IMR-90 (cell line): ENCODE data around the gene SPATA21. TPM values are rescaled to one million over a fixed set of nuclear protein-coding genes. Genes with fewer than 3 reads are reported as not detected.

Source experiments
- ATAC-seq: fragments of 200-7000 bp; cut with Tn5 transposase; 2 replicates; pipeline ENCODE4 v1.9.1; 2020; ENCODE audit warnings: low read depth, mild to moderate bottlenecking, moderate library complexity
- BruUV-seq: library from RNA; stranded (reverse); fragments of 400-500 nt; replicated peaks from 2 replicates; lab custom pipeline; 2021; lab: Mats Ljungman, UMichigan
- CTCF ChIA-PET: fragments of 300-600 bp; formaldehyde crosslinking; extraction: SDS; loops from one replicate; lab custom pipeline; 2021; ENCODE audit warnings: antibody characterized with exemption; lab: Yijun Ruan, JAX
- POLR2A ChIA-PET: fragments of 300-600 bp; sonication (Branson Sonifier 250); formaldehyde crosslinking; loops from one replicate; lab custom pipeline; 2022; ENCODE audit warnings: antibody characterized with exemption; ENCODE audit not compliant: unreplicated experiment; lab: Charles Lee
- DNase-seq: peaks from one replicate; pipeline ENCODE4 v3.0.0; 2013
- H2AFZ ChIP-seq: replicated peaks from 2 replicates; pipeline ENCODE3; 2013; ENCODE audit warnings: low read length, mild to moderate bottlenecking; ENCODE audit not compliant: poor library complexity
- H2AK5ac ChIP-seq: 2 replicates; pipeline ENCODE4 v1.6.1; 2013; ENCODE audit warnings: low read depth, low read length, inconsistent platforms
- H2AK9ac ChIP-seq: replicated peaks from 2 replicates; pipeline ENCODE3; 2013; ENCODE audit warnings: mild to moderate bottlenecking, low read depth, low read length, moderate library complexity; ENCODE audit not compliant: poor library complexity
- H2BK120ac ChIP-seq: 2 replicates; pipeline ENCODE4 v1.6.1; 2013; ENCODE audit warnings: low read depth, low read length, inconsistent platforms
- H2BK15ac ChIP-seq: 3 replicates; pipeline ENCODE4 v1.6.1; 2013; ENCODE audit warnings: low read depth, low read length, inconsistent platforms
- H2BK20ac ChIP-seq: 2 replicates; pipeline ENCODE4 v1.6.1; 2013; ENCODE audit warnings: low read depth, mild to moderate bottlenecking, inconsistent platforms, low read length, moderate library complexity
- H2BK5ac ChIP-seq: 2 replicates; pipeline ENCODE4 v1.6.1; 2013; ENCODE audit warnings: mild to moderate bottlenecking, low read depth, low read length, inconsistent platforms; ENCODE audit not compliant: poor library complexity, severe bottlenecking
- H3K14ac ChIP-seq: replicated peaks from 2 replicates; pipeline ENCODE4 v1.6.1; 2013; ENCODE audit warnings: low read depth, low read length, inconsistent platforms
- H3K18ac ChIP-seq: 2 replicates; pipeline ENCODE4 v1.6.1; 2013; ENCODE audit warnings: low read depth, low read length, control low read depth
- H3K23ac ChIP-seq: 2 replicates; pipeline ENCODE4 v1.6.1; 2013; ENCODE audit warnings: low read depth, low read length, inconsistent platforms
- H3K27ac ChIP-seq: 2 replicates; pipeline ENCODE4 v1.5.1; 2013; ENCODE audit warnings: mild to moderate bottlenecking, control low read depth, low read length; ENCODE audit not compliant: insufficient read depth
- H3K27me3 ChIP-seq: 2 replicates; pipeline ENCODE4 v1.6.1; 2013; ENCODE audit warnings: low read length; ENCODE audit not compliant: control insufficient read depth, insufficient read depth
- H3K36me3 ChIP-seq: 2 replicates; pipeline ENCODE4 v1.6.1; 2013; ENCODE audit warnings: low read length, mixed read lengths; ENCODE audit not compliant: control insufficient read depth, insufficient read depth
- H3K4ac ChIP-seq: 2 replicates; pipeline ENCODE4 v1.6.1; 2013; ENCODE audit warnings: low read depth, low read length, inconsistent platforms
- H3K4me1 ChIP-seq: 2 replicates; pipeline ENCODE4 v1.6.1; 2013; ENCODE audit warnings: low read length, mixed read lengths; ENCODE audit not compliant: control insufficient read depth, insufficient read depth
- H3K4me2 ChIP-seq: 2 replicates; pipeline ENCODE4 v1.6.1; 2013; ENCODE audit warnings: low read depth, mild to moderate bottlenecking, control low read depth, low read length, moderate library complexity
- H3K4me3 ChIP-seq: 2 replicates; pipeline ENCODE4 v1.5.1; 2013; ENCODE audit warnings: low read depth, mild to moderate bottlenecking, control low read depth, low read length, moderate library complexity; ENCODE audit not compliant: insufficient read depth
- H3K56ac ChIP-seq: 2 replicates; pipeline ENCODE4 v1.6.1; 2013; ENCODE audit warnings: low read length, inconsistent platforms; ENCODE audit not compliant: insufficient read depth; ENCODE audit errors: extremely low read depth
- H3K79me1 ChIP-seq, 2 experiments: 2 replicates each; pipeline ENCODE4 v1.6.1; 2013; ENCODE audit warnings: low read length in 2 of 2, inconsistent platforms in 1 of 2, low read depth in 1 of 2
- H3K9ac ChIP-seq: 2 replicates; pipeline ENCODE4 v1.6.1; 2013; ENCODE audit warnings: low read depth, low read length, control low read depth
- H3K9me1 ChIP-seq: 2 replicates; pipeline ENCODE4 v1.6.1; 2013; ENCODE audit warnings: low read length, inconsistent platforms; ENCODE audit not compliant: insufficient read depth
- H3K9me3 ChIP-seq: 2 replicates; pipeline ENCODE4 v1.6.1; 2013; ENCODE audit warnings: low read length; ENCODE audit not compliant: control insufficient read depth, insufficient read depth
- H4K20me1 ChIP-seq: 2 replicates; pipeline ENCODE4 v1.6.1; 2013; ENCODE audit warnings: low read length, inconsistent platforms; ENCODE audit not compliant: insufficient read depth
- H4K5ac ChIP-seq: 2 replicates; pipeline ENCODE4 v1.6.1; 2013; ENCODE audit warnings: mild to moderate bottlenecking, low read depth, low read length, control low read depth
- H4K8ac ChIP-seq, 2 experiments: 2 replicates each; pipeline ENCODE4 v1.6.1; 2013; ENCODE audit warnings: low read depth in 2 of 2, low read length in 2 of 2, control low read depth in 1 of 2, inconsistent platforms in 1 of 2
- H4K91ac ChIP-seq: 2 replicates; pipeline ENCODE4 v1.6.1; 2013; ENCODE audit warnings: low read depth, low read length, inconsistent platforms; ENCODE audit not compliant: insufficient read depth
- BHLHE40 ChIP-seq: fragments of 150-350 bp; IDR thresholded peaks from 2 replicates; pipeline ENCODE4 v1.6.1; 2016; ENCODE audit warnings: mild to moderate bottlenecking, low read depth, low read length
- MAZ ChIP-seq: IDR thresholded peaks from 2 replicates; pipeline ENCODE4 v1.6.1; 2012; ENCODE audit warnings: low read depth, mild to moderate bottlenecking, low read length, improper control_type of control experiment, moderate library complexity, borderline replicate concordance
- MXI1 ChIP-seq: IDR thresholded peaks from 2 replicates; pipeline ENCODE4 v1.6.1; 2012; ENCODE audit warnings: low read depth, mild to moderate bottlenecking, low read length, moderate library complexity, borderline replicate concordance
- RCOR1 ChIP-seq: IDR thresholded peaks from 2 replicates; pipeline ENCODE4 v1.6.1; 2012; ENCODE audit warnings: mild to moderate bottlenecking, low read length, improper control_type of control experiment; ENCODE audit not compliant: insufficient replicate concordance
- WGBS, 2 experiments: methylation state at CpG; one replicate each; pipeline versions ENCODE4 v1.1.5 to v1.1.7; 2013; ENCODE audit warnings: missing lambda C conversion rate in 2 of 2; ENCODE audit not compliant: insufficient read length in 1 of 2; ENCODE audit errors: extremely low coverage in 2 of 2; 5-methylcytosine and 5-hydroxymethylcytosine counted together
- dilution Hi-C: fragments of 300-500 bp; cut with HindIII; formaldehyde crosslinking; loops from one replicate; pipeline ENCODE4 v1.14.3; 2018; ENCODE audit warnings: low sequenced_read_pairs; ENCODE audit not compliant: unreplicated experiment
- in situ Hi-C: fragments of 300-500 bp; cut with MboI; formaldehyde crosslinking; loops from 3 replicates; pipeline ENCODE4 v1.14.3; 2019; ENCODE audit warnings: low sequenced_read_pairs, inconsistent platforms, mixed read lengths
- intact Hi-C: fragments of 100-400 bp; cut with micrococcal nuclease; formaldehyde crosslinking; loops from 2 replicates; pipeline ENCODE4 v1.10.0; 2022
- polyA plus RNA-seq, 3 experiments: library from polyadenylated mRNA; depleted of rRNA; stranded (reverse); fragments of >200 nt; gene quantifications; 2 replicates each; pipeline ENCODE4 v1.2.3, GENCODE V29; 2012; ENCODE audit warnings: low replicate concordance in 1 of 3
- total RNA-seq: library from RNA; depleted of rRNA; stranded (reverse); fragments of >200 nt; gene quantifications from 2 replicates; pipeline ENCODE4 v1.2.3, GENCODE V29; 2012

The SPATA21 gene
- total and polyA plus RNA-seq, 2 of the 4 experiments (the other 2 are of a cell fraction): not detected

DNA sequence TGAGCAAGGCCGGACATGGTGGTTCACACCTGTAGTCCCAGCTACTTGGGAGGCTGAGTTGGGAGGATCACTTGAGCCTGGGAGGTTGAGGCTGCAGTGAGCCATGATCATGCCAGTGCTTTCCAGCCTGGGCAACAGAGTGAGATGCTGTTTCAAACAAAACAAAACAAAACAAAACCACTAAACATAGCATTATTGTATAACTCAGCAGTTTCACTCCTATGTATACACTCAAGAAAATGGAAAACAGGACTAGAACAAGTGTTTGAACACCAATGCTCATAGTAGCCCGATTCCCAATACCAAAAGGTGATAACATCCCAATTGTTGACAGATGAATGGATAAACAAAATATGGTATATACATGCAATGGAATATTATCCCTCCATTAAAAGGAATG is 1.3 kb upstream of the SPATA21 start:
- H3K9me3 ChIP-seq: no peaks in the 10 kb centered on the region
- no peak overlapping the region for H2AK5ac ChIP-seq
- H2BK5ac ChIP-seq: no peak overlapping the region
- dilution Hi-C loops: no loop called here
- 100% methylated on average over 1 of the region's 2 CpGs; no CpG with 5 or more reads in 1 of the 2 experiments for WGBS, 2 experiments
- peaks cover under 1% of the 10 kb centered on the region; the same call in 1 of the 2 replicates for H3K27me3 ChIP-seq
- H2AFZ ChIP-seq: no peak overlapping the region
- H3K36me3 ChIP-seq: peaks cover 5% of the 10 kb centered on the region; the same call in 1 of the 2 replicates
- in situ Hi-C loops: no loop called here
- H3K9me1 ChIP-seq: 0 out of 2 replicates have a peak, but pooled peaks cover 3% of the 10 kb centered on the region
- POLR2A ChIA-PET: no interaction called here
- CTCF ChIA-PET: no interaction called here
- no peak overlapping the region for H4K5ac ChIP-seq
- H3K4me2 ChIP-seq: no peak overlapping the region
- intact Hi-C loops: no loop called here
- H3K14ac ChIP-seq: no peak overlapping the region
- no peak for DNase-seq
- TF ChIP-seq BHLHE40 (no peak), MAZ (no peak), RCOR1 (no peak), MXI1 (no peak)
- H4K20me1 ChIP-seq: peaks cover 17% of the 10 kb centered on the region; the same call in 1 of the 2 replicates
- H3K4ac ChIP-seq: no peak overlapping the region
- no TSS peak for BruUV-seq
- no peak overlapping the region for H4K8ac ChIP-seq
- no peak overlapping the region for H3K56ac ChIP-seq
- no peak overlapping the region for H2BK20ac ChIP-seq
- no peak for ATAC-seq
- H2BK120ac ChIP-seq: no peak overlapping the region
- H3K18ac ChIP-seq: no peak overlapping the region
- H2AK9ac ChIP-seq: no peak overlapping the region
- H2BK15ac ChIP-seq: no peak overlapping the region
- no peak overlapping the region for H3K9ac ChIP-seq
- no peak overlapping the region for H3K23ac ChIP-seq
- peaks cover 2% of the 10 kb centered on the region for H3K4me1 ChIP-seq
- no peak overlapping the region for H4K91ac ChIP-seq
- H3K79me1 ChIP-seq: peaks cover 15 to 34% of the 10 kb centered on the region in 2 experiments; a peak in 3 of 4 replicates
- no peak overlapping the region for H3K4me3 ChIP-seq
- no peak overlapping the region for H3K27ac ChIP-seq
